Measurements from ENCODE around the gene GLDC. TPM values are rescaled to one million over a fixed set of nuclear protein-coding genes. Genes with fewer than 3 reads are reported as not detected.
"Not testable (repeated sequence)": the region's sequence is repeated elsewhere in the genome, so short reads cannot be mapped to it uniquely, and the experiment has no call there.

Gene GLDC
- total RNA-seq, 5 donors from 2014 or later (not counting 1 experiment from before 2014, with no cell fraction given) = 0.21 to 0.79 (median 0.70) TPM

- POLR2A ChIA-PET = no interaction called here
- CTCF ChIA-PET = no interaction called here
- DNase-seq = no peak
- H3K36me3 Mint-ChIP-seq = no peaks in the 10 kb centered on the region
- 100% methylated on average over 2 of the region's 2 CpGs for WGBS (ENCODE audit: insufficient coverage)
- Histone ChIP-seq H3K4me3 (ENCODE audit: control insufficient read depth in 1 of 2, extremely low read depth in 1 of 2, low read length in 1 of 2) (no peak overlapping the region), H3K27me3 (replicated peaks in 1 of 2; ENCODE audit: control insufficient read depth in 2 of 2, extremely low read depth in 1 of 2, insufficient read depth in 2 of 2, low read length in 1 of 2) (peaks cover 0 to 2% of the 10 kb centered on the region in 2 experiments), H3K36me3 (ENCODE audit: control insufficient read depth in 2 of 2, extremely low read depth in 1 of 2, insufficient read depth in 1 of 2, low read length in 1 of 2) (no peaks in the 10 kb centered on the region), H3K4me1 (ENCODE audit: control insufficient read depth in 1 of 2, extremely low read depth in 1 of 2, insufficient read depth in 2 of 2, low read length in 2 of 2) (no peaks in the 10 kb centered on the region), H3K9me3 (no peaks in the 10 kb centered on the region), H3K27ac (ENCODE audit: low read length) (no peak overlapping the region)
- H3K27me3 Mint-ChIP-seq = peaks cover 0 to 4% of the 10 kb centered on the region in 2 donors
- H3K9me3 Mint-ChIP-seq = no peaks in the 10 kb centered on the region
- H3K4me3 Mint-ChIP-seq = no peak overlapping the region
- H3K4me1 Mint-ChIP-seq = no peaks in the 10 kb centered on the region
- H3K27ac Mint-ChIP-seq = no peak overlapping the region
- no peak for ATAC-seq (replicated peaks in 1 of 4)
Observed at GRCh38 chr9:6551136-6551535, 94.4 kb downstream of the GLDC start.

GRCh38 chr9:6549106-6549800 lies 96.3 kb downstream of the GLDC start:
- H3K27me3 ChIP-seq (replicated peaks in 1 of 2; ENCODE audit: control insufficient read depth in 2 of 2, extremely low read depth in 1 of 2, insufficient read depth in 2 of 2, low read length in 1 of 2) = no peaks in the 10 kb centered on the region
- no peak overlapping the region for H3K4me3 ChIP-seq (ENCODE audit: control insufficient read depth in 1 of 2, extremely low read depth in 1 of 2, low read length in 1 of 2)
- H3K9me3 ChIP-seq = no peaks in the 10 kb centered on the region
- Mint-ChIP-seq H3K4me1 (no peaks in the 10 kb centered on the region), H3K27me3 (no peaks in the 10 kb centered on the region), H3K4me3 (no peak overlapping the region), H3K9me3 (no peaks in the 10 kb centered on the region), H3K36me3 (no peaks in the 10 kb centered on the region), H3K27ac (no peak overlapping the region)
- H3K36me3 ChIP-seq (ENCODE audit: control insufficient read depth in 2 of 2, extremely low read depth in 1 of 2, insufficient read depth in 1 of 2, low read length in 1 of 2) = no peaks in the 10 kb centered on the region
- no peak overlapping the region for H3K27ac ChIP-seq (ENCODE audit: low read length)
- POLR2A ChIA-PET = no interaction called here
- DNase-seq = no peak
- H3K4me1 ChIP-seq (ENCODE audit: control insufficient read depth in 1 of 2, extremely low read depth in 1 of 2, insufficient read depth in 2 of 2, low read length in 2 of 2) = no peaks in the 10 kb centered on the region
- CTCF ChIA-PET = no interaction called here
- ATAC-seq (replicated peaks in 1 of 4) = no peak
- 80% methylated on average over 1 of the region's 8 CpGs for WGBS (ENCODE audit: insufficient coverage)

- no peak for ATAC-seq (replicated peaks in 1 of 4)
- Histone ChIP-seq H3K4me3 (ENCODE audit: control insufficient read depth in 1 of 2, extremely low read depth in 1 of 2, low read length in 1 of 2) (no peak overlapping the region), H3K27ac (ENCODE audit: low read length) (no peak overlapping the region), H3K4me1 (ENCODE audit: control insufficient read depth in 1 of 2, extremely low read depth in 1 of 2, insufficient read depth in 2 of 2, low read length in 2 of 2) (no peaks in the 10 kb centered on the region), H3K36me3 (ENCODE audit: control insufficient read depth in 2 of 2, extremely low read depth in 1 of 2, insufficient read depth in 1 of 2, low read length in 1 of 2) (no peaks in the 10 kb centered on the region), H3K27me3 (replicated peaks in 1 of 2; ENCODE audit: control insufficient read depth in 2 of 2, extremely low read depth in 1 of 2, insufficient read depth in 2 of 2, low read length in 1 of 2) (peaks cover 0 to 5% of the 10 kb centered on the region in 2 experiments), H3K9me3 (no peaks in the 10 kb centered on the region)
- ChIA-PET CTCF (interaction anchor here in 1 of 2 donors (0.6 kb wide), 1 partner anchor 370 kb away, joined by 4 read pairs; no protein-coding TSS in a partner anchor), POLR2A (interaction anchor here in 1 of 2 donors (0.7 kb wide), 1 partner anchor 36 kb away, joined by 8 read pairs; no protein-coding TSS in a partner anchor)
- no peak overlapping the region for H3K27ac Mint-ChIP-seq
- H3K36me3 Mint-ChIP-seq = no peaks in the 10 kb centered on the region
- no CpG with 5 or more reads among the region's 8 CpGs for WGBS (ENCODE audit: insufficient coverage)
- H3K9me3 Mint-ChIP-seq = no peaks in the 10 kb centered on the region
- DNase-seq = no peak
- H3K4me1 Mint-ChIP-seq = no peaks in the 10 kb centered on the region
- peaks cover 0 to 3% of the 10 kb centered on the region in 2 donors for H3K27me3 Mint-ChIP-seq
- H3K4me3 Mint-ChIP-seq = no peak overlapping the region
Observed at GRCh38 chr9:6545017-6545691, 100.4 kb downstream of the GLDC start.

- H3K36me3 Mint-ChIP-seq = no peaks in the 10 kb centered on the region
- POLR2A ChIA-PET = interaction anchor here in 1 of 2 donors (0.6 kb wide), 1 partner anchor 36 kb away, joined by 4 read pairs; no protein-coding TSS in a partner anchor
- H3K9me3 Mint-ChIP-seq = no peaks in the 10 kb centered on the region
- 100% methylated on average over 2 of the region's 6 CpGs for WGBS (ENCODE audit: insufficient coverage)
- H3K27me3 Mint-ChIP-seq = peaks cover 0 to 3% of the 10 kb centered on the region in 2 donors
- H3K36me3 ChIP-seq (ENCODE audit: control insufficient read depth in 2 of 2, extremely low read depth in 1 of 2, insufficient read depth in 1 of 2, low read length in 1 of 2) = no peaks in the 10 kb centered on the region
- no peak overlapping the region for H3K4me3 ChIP-seq (ENCODE audit: control insufficient read depth in 1 of 2, extremely low read depth in 1 of 2, low read length in 1 of 2)
- H3K27ac ChIP-seq (ENCODE audit: low read length) = no peak overlapping the region
- H3K4me3 Mint-ChIP-seq = no peak overlapping the region
- ATAC-seq (replicated peaks in 1 of 4) = no peak
- no peaks in the 10 kb centered on the region for H3K4me1 Mint-ChIP-seq
- peaks cover 0 to 5% of the 10 kb centered on the region in 2 experiments for H3K27me3 ChIP-seq (replicated peaks in 1 of 2; ENCODE audit: control insufficient read depth in 2 of 2, extremely low read depth in 1 of 2, insufficient read depth in 2 of 2, low read length in 1 of 2)
- H3K4me1 ChIP-seq (ENCODE audit: control insufficient read depth in 1 of 2, extremely low read depth in 1 of 2, insufficient read depth in 2 of 2, low read length in 2 of 2) = no peaks in the 10 kb centered on the region
- no peaks in the 10 kb centered on the region for H3K9me3 ChIP-seq
- DNase-seq = no peak
- CTCF ChIA-PET = interaction anchor here in 1 of 2 donors (0.7 kb wide), 1 partner anchor 188 kb away, joined by 3 read pairs; no protein-coding TSS in a partner anchor
- H3K27ac Mint-ChIP-seq = no peak overlapping the region
Observed at GRCh38 chr9:6543204-6543603, 102.3 kb downstream of the GLDC start.

GRCh38 chr9:6542617-6543016 lies 102.9 kb downstream of the GLDC start:
- H3K36me3 ChIP-seq (ENCODE audit: control insufficient read depth in 2 of 2, extremely low read depth in 1 of 2, insufficient read depth in 1 of 2, low read length in 1 of 2); H3K4me3 ChIP-seq (ENCODE audit: control insufficient read depth in 1 of 2, extremely low read depth in 1 of 2, low read length in 1 of 2); H3K36me3 Mint-ChIP-seq; POLR2A ChIA-PET; H3K4me1 Mint-ChIP-seq; H3K27ac Mint-ChIP-seq; H3K27ac ChIP-seq (ENCODE audit: low read length); DNase-seq; H3K27me3 ChIP-seq (replicated peaks in 1 of 2; ENCODE audit: control insufficient read depth in 2 of 2, extremely low read depth in 1 of 2, insufficient read depth in 2 of 2, low read length in 1 of 2); H3K9me3 ChIP-seq; CTCF ChIA-PET; H3K9me3 Mint-ChIP-seq; ATAC-seq (replicated peaks in 1 of 4); H3K4me1 ChIP-seq (ENCODE audit: control insufficient read depth in 1 of 2, extremely low read depth in 1 of 2, insufficient read depth in 2 of 2, low read length in 2 of 2); H3K27me3 Mint-ChIP-seq; H3K4me3 Mint-ChIP-seq: not testable (repeated sequence)
- WGBS (ENCODE audit: insufficient coverage) = 97% methylated on average over 4 of the region's 5 CpGs

GRCh38 chr9:6538666-6539071 lies 106.9 kb downstream of the GLDC start:
- ATAC-seq (replicated peaks in 1 of 4) (no peak), DNase-seq (no peak)
- Histone ChIP-seq H3K4me1 (ENCODE audit: control insufficient read depth in 1 of 2, extremely low read depth in 1 of 2, insufficient read depth in 2 of 2, low read length in 2 of 2) (no peaks in the 10 kb centered on the region), H3K9me3 (no peaks in the 10 kb centered on the region), H3K27ac (ENCODE audit: low read length) (no peak overlapping the region), H3K27me3 (replicated peaks in 1 of 2; ENCODE audit: control insufficient read depth in 2 of 2, extremely low read depth in 1 of 2, insufficient read depth in 2 of 2, low read length in 1 of 2) (peaks cover 0 to 5% of the 10 kb centered on the region in 2 experiments), H3K4me3 (ENCODE audit: control insufficient read depth in 1 of 2, extremely low read depth in 1 of 2, low read length in 1 of 2) (no peak overlapping the region), H3K36me3 (ENCODE audit: control insufficient read depth in 2 of 2, extremely low read depth in 1 of 2, insufficient read depth in 1 of 2, low read length in 1 of 2) (no peaks in the 10 kb centered on the region)
- no peaks in the 10 kb centered on the region for H3K9me3 Mint-ChIP-seq
- no peak overlapping the region for H3K4me3 Mint-ChIP-seq
- no peak overlapping the region for H3K27ac Mint-ChIP-seq
- H3K4me1 Mint-ChIP-seq = no peaks in the 10 kb centered on the region
- CTCF ChIA-PET = no interaction called here
- peaks cover 5 to 13% of the 10 kb centered on the region in 2 donors for H3K27me3 Mint-ChIP-seq
- POLR2A ChIA-PET = no interaction called here
- WGBS (ENCODE audit: insufficient coverage) = no CpG with 5 or more reads among the region's 3 CpGs
- no peaks in the 10 kb centered on the region for H3K36me3 Mint-ChIP-seq

Measured in T-cell (primary cell).